ENCODE measurements around the gene SLC29A4.
"Not testable (repeated sequence)": the region's sequence is repeated elsewhere in the genome, so short reads cannot be mapped to it uniquely, and the experiment has no call there.

Gene SLC29A4

GRCh38 chr7:5274441-5274840 is 8.3 kb upstream of the SLC29A4 start:
- Histone ChIP-seq H2AFZ (ENCODE audit: low read length) (no peak overlapping the region), H3K79me2 (ENCODE audit: insufficient read depth, low read length) (no peaks in the 10 kb centered on the region), H3K27ac (ENCODE audit: low read depth, low read length, poor library complexity, severe bottlenecking) (no peak overlapping the region), H4K20me1 (ENCODE audit: insufficient read depth, low read length) (no peaks in the 10 kb centered on the region), H3K4me2 (ENCODE audit: low read length) (no peak overlapping the region), H3K9ac (ENCODE audit: low read length) (no peak overlapping the region), H3K4me3 (ENCODE audit: low read depth, low read length, poor library complexity, severe bottlenecking) (no peak overlapping the region), H3K36me3 (ENCODE audit: insufficient read depth, low read length) (no peaks in the 10 kb centered on the region), H3K27me3 (ENCODE audit: insufficient read depth, low read length) (peaks cover 7% of the 10 kb centered on the region; the same call in 1 of the 2 replicates), H3K4me1 (ENCODE audit: insufficient read depth, low read length, severe bottlenecking) (no peaks in the 10 kb centered on the region), H3K9me3 (ENCODE audit: low read length) (no peaks in the 10 kb centered on the region), H3K9me2 (ENCODE audit: low read depth, low read length) (no peaks in the 10 kb centered on the region), H3F3A (ENCODE audit: insufficient read depth, low read length) (no peaks in the 10 kb centered on the region)
- TF ChIP-seq CTCF (IDR thresholded peaks at IDR 0.05; ENCODE audit: low read length) (no peak), EZH2 (IDR thresholded peaks at IDR 0.05; ENCODE audit: borderline replicate concordance, low read length) (no peak)

GRCh38 chr7:5274985-5275431 is 7.7 kb upstream of the SLC29A4 start:
- not testable (repeated sequence) for H3K4me2 ChIP-seq (ENCODE audit: low read length); H3K79me2 ChIP-seq (ENCODE audit: insufficient read depth, low read length); H3K4me1 ChIP-seq (ENCODE audit: insufficient read depth, low read length, severe bottlenecking); H3K36me3 ChIP-seq (ENCODE audit: insufficient read depth, low read length); H3F3A ChIP-seq (ENCODE audit: insufficient read depth, low read length); H3K9me2 ChIP-seq (ENCODE audit: low read depth, low read length); H2AFZ ChIP-seq (ENCODE audit: low read length); H3K27ac ChIP-seq (ENCODE audit: low read depth, low read length, poor library complexity, severe bottlenecking); H3K9me3 ChIP-seq (ENCODE audit: low read length); H3K4me3 ChIP-seq (ENCODE audit: low read depth, low read length, poor library complexity, severe bottlenecking); H3K27me3 ChIP-seq (ENCODE audit: insufficient read depth, low read length); H4K20me1 ChIP-seq (ENCODE audit: insufficient read depth, low read length); H3K9ac ChIP-seq (ENCODE audit: low read length)

GRCh38 chr7:5275510-5275909 is 7.2 kb upstream of the SLC29A4 start:
- not testable (repeated sequence) for H3K4me2 ChIP-seq (ENCODE audit: low read length); H3K36me3 ChIP-seq (ENCODE audit: insufficient read depth, low read length); H4K20me1 ChIP-seq (ENCODE audit: insufficient read depth, low read length); H3K27me3 ChIP-seq (ENCODE audit: insufficient read depth, low read length); H3K9me3 ChIP-seq (ENCODE audit: low read length); H3K9ac ChIP-seq (ENCODE audit: low read length); H3K4me1 ChIP-seq (ENCODE audit: insufficient read depth, low read length, severe bottlenecking); H3F3A ChIP-seq (ENCODE audit: insufficient read depth, low read length); H3K79me2 ChIP-seq (ENCODE audit: insufficient read depth, low read length); H3K27ac ChIP-seq (ENCODE audit: low read depth, low read length, poor library complexity, severe bottlenecking); H2AFZ ChIP-seq (ENCODE audit: low read length); H3K9me2 ChIP-seq (ENCODE audit: low read depth, low read length); H3K4me3 ChIP-seq (ENCODE audit: low read depth, low read length, poor library complexity, severe bottlenecking)

GRCh38 chr7:5276123-5276522 is 6.6 kb upstream of the SLC29A4 start:
- not testable (repeated sequence) for H3K36me3 ChIP-seq (ENCODE audit: insufficient read depth, low read length); H3K4me3 ChIP-seq (ENCODE audit: low read depth, low read length, poor library complexity, severe bottlenecking); H3K9me2 ChIP-seq (ENCODE audit: low read depth, low read length); H3K27me3 ChIP-seq (ENCODE audit: insufficient read depth, low read length); H3K9me3 ChIP-seq (ENCODE audit: low read length); H3K27ac ChIP-seq (ENCODE audit: low read depth, low read length, poor library complexity, severe bottlenecking); H3K4me1 ChIP-seq (ENCODE audit: insufficient read depth, low read length, severe bottlenecking); H3F3A ChIP-seq (ENCODE audit: insufficient read depth, low read length); H3K79me2 ChIP-seq (ENCODE audit: insufficient read depth, low read length); H3K4me2 ChIP-seq (ENCODE audit: low read length); H2AFZ ChIP-seq (ENCODE audit: low read length); H4K20me1 ChIP-seq (ENCODE audit: insufficient read depth, low read length); H3K9ac ChIP-seq (ENCODE audit: low read length)

- Histone ChIP-seq H3K4me3 (ENCODE audit: low read depth, low read length, poor library complexity, severe bottlenecking) (no peak overlapping the region), H3K79me2 (ENCODE audit: insufficient read depth, low read length) (no peaks in the 10 kb centered on the region), H3K4me2 (ENCODE audit: low read length) (no peak overlapping the region), H3K27me3 (ENCODE audit: insufficient read depth, low read length) (peaks cover 10% of the 10 kb centered on the region; the same call in 1 of the 2 replicates), H3K4me1 (ENCODE audit: insufficient read depth, low read length, severe bottlenecking) (no peaks in the 10 kb centered on the region), H3K36me3 (ENCODE audit: insufficient read depth, low read length) (no peaks in the 10 kb centered on the region), H3F3A (ENCODE audit: insufficient read depth, low read length) (no peaks in the 10 kb centered on the region), H3K9me2 (ENCODE audit: low read depth, low read length) (no peaks in the 10 kb centered on the region), H3K9ac (ENCODE audit: low read length) (no peak overlapping the region), H3K9me3 (ENCODE audit: low read length) (no peaks in the 10 kb centered on the region), H2AFZ (ENCODE audit: low read length) (no peak overlapping the region), H3K27ac (ENCODE audit: low read depth, low read length, poor library complexity, severe bottlenecking) (no peak overlapping the region), H4K20me1 (ENCODE audit: insufficient read depth, low read length) (no peaks in the 10 kb centered on the region)
- TF ChIP-seq EZH2 (IDR thresholded peaks at IDR 0.05; ENCODE audit: borderline replicate concordance, low read length) = no peak
Measured at GRCh38 chr7:5276611-5277010, 6.1 kb upstream of the SLC29A4 start.

All from OCI-LY1 (cell line).